GM12878 (cell line): ENCODE results near the gene PRUNE1. TPM values are rescaled to one million over a fixed set of nuclear protein-coding genes. Genes with fewer than 3 reads are reported as not detected.

Experiments used
- BCL3 ChIP-seq: IDR thresholded peaks from 2 replicates; pipeline ENCODE4 v1.6.1; 2011; ENCODE audit warnings: borderline replicate concordance, low read depth, mild to moderate bottlenecking, moderate library complexity, low read length; ENCODE audit not compliant: insufficient read depth, poor library complexity, severe bottlenecking
- BCLAF1 ChIP-seq: fragments of 450-650 bp; IDR thresholded peaks from 2 replicates; pipeline ENCODE4 v1.6.1; 2017; ENCODE audit warnings: antibody characterized with exemption, mild to moderate bottlenecking, moderate library complexity
- CHD4 ChIP-seq: fragments of 200-600 bp; sonication (generic); IDR thresholded peaks from 2 replicates; pipeline ENCODE4 v1.6.1; 2016; ENCODE audit warnings: mild to moderate bottlenecking
- EGR1 ChIP-seq, 2 experiments: IDR thresholded peaks; 1 replicate in 1 of 2; 2 replicates in 1 of 2; pipeline ENCODE4 v1.6.1; 2011 to 2012; ENCODE audit warnings: low read depth in 2 of 2, low read length in 2 of 2, borderline replicate concordance in 1 of 2, mild to moderate bottlenecking in 1 of 2, moderate library complexity in 1 of 2
- FOS ChIP-seq: IDR thresholded peaks from 3 replicates; pipeline ENCODE4 v1.6.1; 2011; ENCODE audit warnings: borderline replicate concordance; ENCODE audit not compliant: insufficient read length; ENCODE audit errors: extremely low read depth
- IKZF1 ChIP-seq: fragments of 450-650 bp; conservative IDR thresholded peaks from 2 replicates; pipeline ENCODE4 v1.6.1; 2017; ENCODE audit warnings: antibody characterized with exemption, mild to moderate bottlenecking
- IRF3 ChIP-seq: fragments of 450-650 bp; IDR thresholded peaks from 2 replicates; pipeline ENCODE4 v1.6.1; 2014; ENCODE audit warnings: mild to moderate bottlenecking
- KLF5 ChIP-seq: fragments of 450-650 bp; IDR thresholded peaks from 2 replicates; pipeline ENCODE4 v1.6.1; 2014; ENCODE audit warnings: mild to moderate bottlenecking; ENCODE audit not compliant: partially characterized antibody
- MTA2 ChIP-seq: fragments of 450-650 bp; IDR thresholded peaks from 2 replicates; pipeline ENCODE4 v1.6.1; 2016; ENCODE audit warnings: low read depth, mild to moderate bottlenecking, moderate library complexity
- MTA3 ChIP-seq: IDR thresholded peaks from 2 replicates; pipeline ENCODE4 v1.6.1; 2012; ENCODE audit warnings: low read length, inconsistent platforms, borderline replicate concordance
- RELA ChIP-seq: fragments of 450-650 bp; IDR thresholded peaks from 2 replicates; pipeline ENCODE4 v1.8.0; 2014; ENCODE audit warnings: borderline replicate concordance; ENCODE audit not compliant: partially characterized antibody
- RELB ChIP-seq: fragments of 450-650 bp; IDR thresholded peaks from 2 replicates; pipeline ENCODE4 v1.6.1; 2017; ENCODE audit warnings: low read depth, mild to moderate bottlenecking, moderate library complexity
- STAT1 ChIP-seq: fragments of 450-650 bp; conservative IDR thresholded peaks from 2 replicates; pipeline ENCODE4 v1.6.1; 2014; ENCODE audit warnings: antibody characterized with exemption, mild to moderate bottlenecking
- TARDBP ChIP-seq: IDR thresholded peaks from 2 replicates; pipeline ENCODE4 v1.6.1; 2016; ENCODE audit warnings: borderline replicate concordance
- WRNIP1 ChIP-seq: IDR thresholded peaks from 2 replicates; pipeline ENCODE4 v1.6.1; 2011; ENCODE audit warnings: low read depth, low read length, improper control_type of control experiment, borderline replicate concordance
- YY1 ChIP-seq: IDR thresholded peaks from 2 replicates; pipeline ENCODE4 v1.6.1; 2011; ENCODE audit warnings: low read depth, mild to moderate bottlenecking, low read length
- ZBTB4 ChIP-seq: fragments of 450-650 bp; formaldehyde crosslinking; IDR thresholded peaks from 2 replicates; pipeline ENCODE4 v1.4.0; 2022; ENCODE audit warnings: mild to moderate bottlenecking, moderate library complexity
- ZNF622 ChIP-seq: fragments of 450-650 bp; IDR thresholded peaks from 2 replicates; pipeline ENCODE4 v1.6.1; 2017; ENCODE audit warnings: mild to moderate bottlenecking, inconsistent platforms
- ZSCAN29 ChIP-seq: fragments of 450-650 bp; IDR thresholded peaks from 2 replicates; pipeline ENCODE4 v1.6.1; 2017; ENCODE audit warnings: mild to moderate bottlenecking, moderate library complexity
- polyA plus RNA-seq, 11 experiments: library from polyadenylated mRNA; depleted of rRNA in 4 of 11; unstranded in 6 of 11; stranded (reverse) in 5 of 11; fragments of >200 nt; fragmentation: Nextera tagmentation in 4 of 11; fragmentation: Illumina TruSeq in 1 of 11; extraction: Ambion mirVana in 4 of 11; extraction: Trizol in 1 of 11; gene quantifications; 1 replicate in 1 of 11; 2 replicates in 10 of 11; pipeline versions ENCODE4 v1.2.1 to v1.2.3, GENCODE V29; 2011 to 2016; ENCODE audit warnings: inconsistent platforms in 2 of 11, missing spikeins in 2 of 11, low read depth in 1 of 11
- total RNA-seq, 4 experiments: library from RNA; depleted of rRNA in 3 of 4; stranded (reverse); fragments of >200 nt in 3 of 4; fragmentation: Illumina TruSeq in 1 of 4; extraction: Trizol in 1 of 4; gene quantifications; 2 replicates each; pipeline versions ENCODE4 v1.2.1 to v1.2.3, GENCODE V29; 2013 to 2021

PRUNE1 gene
- total and polyA plus RNA-seq, 10 of the 15 experiments (the other 5 are each of a cell fraction or from before 2014, with no cell fraction given) = 4.7 to 24.5 (median 12.4) TPM

- TF ChIP-seq BCL3 (no peak), IRF3 (no peak), KLF5 (peak; percentile 74), ZSCAN29 (no peak), ZNF622 (no peak), YY1 (peak; percentile 98), BCLAF1 (no peak), RELB (peak; percentile 94), ZBTB4 (CRISPR knock-in tag) (no peak; the same call in 1 of the 2 replicates), EGR1 (IDR thresholded peaks at IDR 0.05; ENCODE audit: borderline replicate concordance in 1 of 2, low read depth in 2 of 2, low read length in 2 of 2) (peak in 1 of 2 experiments; percentile 75; a peak in 2 of 3 replicates), MTA2 (peak; percentile 54), WRNIP1 (no peak), FOS (no peak), CHD4 (no peak), IKZF1 (peak; percentile 92), MTA3 (no peak), STAT1 (peak; percentile 98), TARDBP (peak; percentile 95), RELA (peak; percentile 66)
These were observed 62.4 kb downstream of the PRUNE1 start, which contains the start of gene GABPB2 (continued) for GRCh38 chr1:151070474-151071276.
